ENCODE measurements around the gene MEDAG.
A peak's percentile ranks its signal among the peaks of the same experiment; 100 is the strongest.

The MEDAG gene

DNA sequence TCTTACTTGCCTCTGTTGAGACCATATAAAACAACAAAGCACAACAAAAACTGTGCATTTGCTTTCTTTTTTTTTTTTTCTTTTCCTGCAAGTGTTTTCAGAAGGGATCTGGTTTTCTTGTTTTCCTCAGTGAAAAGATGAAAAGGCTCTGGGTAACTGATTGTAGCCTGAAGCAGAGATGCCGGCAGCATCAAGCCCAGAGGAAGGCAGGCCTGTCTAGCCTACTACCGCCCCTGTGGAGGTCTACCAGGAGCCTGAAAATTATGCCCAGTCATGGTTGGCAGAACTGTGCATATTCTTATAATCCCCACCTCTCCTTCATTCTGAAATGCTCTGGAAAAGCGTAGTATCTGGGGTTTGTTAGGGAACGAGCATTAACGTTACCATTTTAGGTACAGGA is 32.6 kb upstream of the MEDAG start:
- no peak for DNase-seq

DNA sequence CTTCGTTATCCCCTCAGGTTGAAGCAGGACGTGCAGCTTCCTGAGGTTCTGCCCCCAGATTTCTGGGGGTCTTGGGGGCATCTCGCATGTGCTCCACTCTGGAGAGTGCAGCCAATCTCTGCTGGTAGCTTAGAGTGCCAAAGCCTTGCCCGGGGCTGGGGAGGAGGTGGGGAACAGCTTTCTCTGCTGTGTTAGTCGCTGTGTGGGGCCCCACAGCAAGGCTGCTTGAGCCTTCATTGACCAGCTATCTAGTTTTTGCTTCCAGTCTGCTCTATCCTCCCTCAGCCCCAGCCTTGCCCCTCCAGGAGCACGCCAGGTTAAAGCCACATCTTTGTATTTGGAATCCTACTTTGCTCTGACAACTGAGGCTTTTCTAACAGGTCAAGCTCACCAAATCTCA is 32.0 kb upstream of the MEDAG start:
- no peak for DNase-seq

DNA sequence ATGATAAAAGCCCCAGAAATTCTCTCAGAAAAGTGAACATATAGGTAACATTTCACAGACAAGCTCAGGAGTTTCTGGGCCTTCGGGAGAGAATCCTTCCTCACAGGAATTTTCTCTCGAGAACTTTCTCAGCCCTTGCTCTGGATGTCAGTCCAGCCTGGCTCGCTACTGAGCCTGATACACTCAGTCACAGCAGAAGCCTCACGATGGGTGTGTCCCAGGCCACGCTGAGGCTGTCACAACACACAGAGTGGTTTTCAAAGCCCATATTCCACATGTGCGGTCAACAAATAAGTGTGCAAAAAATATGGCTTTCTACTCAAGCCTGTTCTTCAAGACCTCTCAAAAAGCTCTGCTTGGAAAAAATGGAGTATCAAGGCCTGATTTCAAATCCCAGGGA is 31.5 kb upstream of the MEDAG start:
- no peak for DNase-seq

DNA sequence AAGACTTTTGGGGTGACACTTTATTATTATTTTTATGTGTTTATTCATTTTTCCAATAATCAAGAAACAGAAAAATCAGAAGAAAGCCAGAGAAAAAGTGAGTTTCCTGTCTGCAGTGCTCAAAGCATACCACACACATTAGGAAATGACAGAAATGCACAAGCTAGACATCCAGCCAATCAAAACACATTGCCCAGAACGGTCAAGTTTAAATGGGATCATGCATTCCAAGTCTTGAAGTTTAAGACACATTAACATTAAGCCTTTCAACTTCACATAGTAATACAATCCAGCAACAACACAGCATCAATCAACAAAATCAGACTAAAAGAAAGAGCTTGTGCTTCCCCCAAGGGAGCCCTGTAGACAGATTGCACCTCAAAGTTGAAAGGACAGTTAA is 28.7 kb upstream of the MEDAG start:
- DNase-seq = no peak

DNA sequence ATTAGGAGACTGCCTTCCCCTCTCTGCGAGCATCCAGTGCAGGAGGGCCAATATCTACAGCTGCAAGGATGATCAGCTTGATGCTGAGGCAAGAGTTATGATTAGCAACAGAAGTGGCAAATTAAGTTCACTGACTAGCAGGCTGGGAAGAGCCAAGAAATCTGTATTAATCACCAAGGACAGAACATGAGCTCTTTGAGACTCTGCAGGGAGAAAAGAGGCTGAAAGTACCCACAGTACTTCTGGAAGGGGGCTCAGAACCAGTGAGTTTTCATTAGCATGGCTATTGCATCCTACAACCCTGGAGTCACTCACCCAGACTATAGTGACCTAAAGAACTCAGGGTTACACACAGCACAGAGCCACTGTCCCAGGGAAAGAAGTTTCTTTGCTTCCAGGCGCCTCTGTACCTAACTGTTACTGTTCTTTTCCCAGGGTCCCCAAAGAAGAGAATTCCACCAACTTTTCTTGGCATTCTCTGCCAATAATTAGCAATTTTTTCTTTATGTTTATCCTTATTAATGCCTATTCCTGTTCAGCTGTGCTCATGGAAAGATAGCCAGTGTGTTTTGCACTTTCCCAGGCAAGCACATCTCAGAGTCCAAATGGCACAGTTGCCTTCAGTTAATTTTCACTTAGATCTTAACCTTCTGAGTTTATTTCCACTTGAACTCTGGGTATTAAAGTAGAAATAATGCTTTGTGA is 25.8 kb upstream of the MEDAG start:
- no peak for DNase-seq

DNA sequence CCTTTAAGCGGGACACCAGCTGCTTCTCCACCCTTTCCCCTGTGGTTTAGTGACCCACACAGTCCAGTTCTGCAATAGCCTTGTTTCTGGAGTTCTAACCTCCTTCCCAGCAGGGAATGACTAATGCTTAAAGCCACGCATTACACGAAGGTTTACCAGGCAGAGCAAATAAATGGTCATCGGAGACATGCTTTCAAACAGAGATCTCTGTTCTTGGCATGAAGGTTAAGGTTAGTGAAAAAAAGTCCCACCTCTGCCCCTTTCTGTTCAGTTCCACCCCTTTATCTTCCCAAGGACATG is 25.3 kb upstream of the MEDAG start:
- no peak for DNase-seq

DNA sequence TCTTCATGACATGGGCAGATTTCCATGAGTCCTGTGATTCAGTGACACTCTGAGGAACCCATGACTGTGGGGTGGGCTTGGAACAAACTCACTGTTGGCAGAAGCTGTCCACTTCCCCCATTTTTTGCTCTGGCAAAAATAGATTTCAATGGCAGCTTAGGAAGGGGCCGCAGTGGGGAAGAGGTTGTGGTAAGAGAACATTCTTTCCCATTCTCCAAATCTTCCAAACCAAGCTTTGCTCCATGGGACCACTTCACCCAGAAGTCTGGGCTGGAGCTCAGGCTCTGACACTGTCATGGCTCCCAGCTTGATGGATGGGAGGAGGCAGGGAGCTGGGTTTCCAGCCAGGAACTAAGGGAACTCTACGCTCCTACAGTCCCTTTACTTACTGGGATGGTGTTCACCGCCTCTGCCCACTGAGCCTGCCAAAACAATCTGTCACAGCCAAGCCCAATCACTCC is 24.9 kb upstream of the MEDAG start:
- DNase-seq = no peak

DNA sequence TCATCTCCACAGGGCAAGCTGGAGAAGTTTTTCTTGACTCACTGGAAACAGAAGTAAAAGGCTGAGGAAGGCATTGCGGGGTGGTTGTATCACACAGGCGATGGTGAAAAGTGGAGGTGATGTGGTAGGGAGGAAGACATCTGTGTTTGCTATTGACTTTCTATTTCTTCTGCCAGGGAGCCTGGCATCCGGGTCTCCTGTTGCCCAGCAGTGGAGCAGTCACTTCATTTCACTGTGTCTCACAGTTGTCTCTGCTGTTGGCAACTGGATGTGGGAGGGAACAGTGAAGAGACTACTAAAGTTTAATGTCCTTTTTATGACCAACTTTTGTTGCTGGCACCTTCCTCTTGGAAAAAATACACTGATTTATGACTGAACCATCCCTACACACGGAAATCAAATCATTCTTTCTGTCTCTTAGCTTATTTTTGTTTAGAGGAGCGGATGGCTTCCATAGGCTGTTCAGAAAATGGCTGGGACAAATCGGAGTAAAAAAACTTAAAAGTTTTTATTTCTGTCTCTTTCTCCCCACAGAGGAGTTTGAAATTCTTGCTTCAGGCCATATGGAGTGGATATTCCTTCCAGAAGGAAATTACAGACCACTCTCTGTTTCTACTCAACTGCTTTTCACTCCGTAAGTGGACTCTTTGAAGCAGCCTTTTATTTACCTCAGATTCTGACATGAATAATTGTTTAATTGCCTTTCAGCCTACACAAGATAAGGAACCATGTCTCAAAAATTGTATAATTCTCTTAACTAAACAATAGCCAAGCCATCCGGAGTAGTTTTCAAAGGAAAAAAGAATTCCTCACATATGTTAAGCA is 23.8 kb upstream of the MEDAG start:
- no peak for DNase-seq

DNA sequence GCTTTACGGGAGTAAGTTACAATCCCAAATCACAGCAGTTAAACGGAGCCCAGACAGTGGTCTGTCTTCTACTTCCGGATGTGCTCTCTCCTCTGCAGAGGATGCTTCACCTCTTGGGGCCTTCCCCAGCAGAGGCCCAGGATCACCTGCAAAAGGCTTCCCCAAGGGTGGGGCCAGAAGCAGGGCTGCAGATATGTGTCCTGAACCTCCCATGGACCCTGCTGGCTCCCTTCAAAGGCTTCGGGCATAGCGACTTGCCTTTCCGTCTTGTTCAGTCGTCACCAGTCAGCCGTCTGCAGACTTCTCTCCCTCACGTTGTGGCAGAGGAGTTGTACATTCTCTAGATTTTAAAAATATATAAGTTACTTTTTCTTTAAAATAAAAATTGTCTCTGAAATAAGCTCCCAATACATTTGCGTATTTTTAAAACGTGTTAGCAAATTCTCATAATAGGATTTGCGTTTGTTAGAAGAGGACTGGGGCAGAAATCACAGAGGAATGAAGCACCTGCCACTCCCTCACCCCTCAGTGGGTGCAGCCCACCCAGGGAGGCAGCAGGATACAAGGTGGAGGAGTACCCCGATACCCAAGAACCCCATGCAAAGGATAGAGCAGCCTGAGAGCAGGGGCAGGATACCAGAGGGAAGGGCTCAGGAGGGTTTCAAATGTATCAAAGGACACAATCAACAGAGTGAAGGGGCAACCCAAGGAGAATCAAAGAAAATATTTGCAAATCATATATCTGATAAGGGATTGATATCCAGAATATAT is 22.9 kb upstream of the MEDAG start:
- no peak for DNase-seq

DNA sequence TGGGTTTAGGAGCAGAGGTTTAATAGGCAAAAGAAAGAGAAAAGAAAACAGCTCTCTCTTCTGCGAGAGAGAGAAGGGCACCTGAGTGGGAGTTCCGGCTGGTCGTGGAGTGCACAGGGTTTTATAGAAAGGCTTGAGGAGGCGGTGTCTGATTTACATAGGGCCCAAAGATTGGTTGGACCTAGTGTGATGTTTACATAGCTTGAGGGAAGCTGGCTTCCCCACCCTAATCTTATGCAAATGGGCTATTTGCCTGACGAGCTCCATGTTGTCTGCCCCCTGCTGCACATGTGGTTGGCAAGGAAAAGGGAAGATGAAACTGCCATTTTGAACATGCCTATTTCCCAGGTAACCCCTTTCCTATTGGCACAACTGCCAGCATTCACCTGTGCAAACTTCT is 21.5 kb upstream of the MEDAG start:
- no peak for DNase-seq

DNA sequence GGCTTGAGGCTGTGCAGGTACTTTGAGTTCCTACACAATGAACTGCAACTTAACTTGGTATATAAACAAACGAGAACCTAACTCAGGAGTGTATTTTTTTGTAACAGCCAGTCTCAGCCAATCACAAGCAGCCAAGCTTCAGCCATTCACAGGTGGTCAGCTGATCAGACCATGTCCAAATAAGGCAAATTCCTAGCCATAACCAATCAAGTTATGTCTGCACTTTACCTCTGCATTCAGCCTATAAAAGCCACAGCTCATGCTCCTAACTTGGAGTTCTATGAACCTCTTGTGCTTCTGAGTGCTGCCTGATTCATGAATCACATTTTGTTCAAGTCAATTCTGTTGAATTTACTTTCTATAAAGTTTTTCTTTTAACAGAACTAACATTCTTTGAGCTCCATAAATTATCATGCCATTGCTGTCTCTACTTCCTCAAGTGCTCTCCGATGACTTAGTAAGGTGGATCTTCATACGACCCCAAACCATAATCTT is 16.8 kb upstream of the MEDAG start:
- DNase-seq = no peak

DNA sequence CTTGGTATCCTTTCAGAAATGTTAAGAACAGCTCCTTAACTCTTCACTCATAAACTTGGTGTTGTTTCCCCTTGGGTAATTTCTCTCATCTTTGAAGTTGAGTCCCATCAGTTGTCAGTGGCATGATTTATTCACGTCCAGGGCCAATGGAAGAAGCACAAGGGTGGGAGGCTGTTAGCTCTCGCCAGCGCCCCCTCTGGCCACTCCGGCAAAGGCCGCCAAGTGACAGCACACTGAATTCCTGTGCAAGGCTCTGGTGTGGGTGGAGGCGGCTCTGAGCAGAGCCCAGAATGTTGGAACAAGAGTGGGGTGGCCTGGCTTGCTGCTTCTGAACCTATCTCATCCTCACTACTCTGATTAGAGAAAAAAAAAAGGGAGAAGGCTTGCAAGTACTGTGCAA is 13.1 kb upstream of the MEDAG start:
- DNase-seq = peak; percentile 50 to 53

DNA sequence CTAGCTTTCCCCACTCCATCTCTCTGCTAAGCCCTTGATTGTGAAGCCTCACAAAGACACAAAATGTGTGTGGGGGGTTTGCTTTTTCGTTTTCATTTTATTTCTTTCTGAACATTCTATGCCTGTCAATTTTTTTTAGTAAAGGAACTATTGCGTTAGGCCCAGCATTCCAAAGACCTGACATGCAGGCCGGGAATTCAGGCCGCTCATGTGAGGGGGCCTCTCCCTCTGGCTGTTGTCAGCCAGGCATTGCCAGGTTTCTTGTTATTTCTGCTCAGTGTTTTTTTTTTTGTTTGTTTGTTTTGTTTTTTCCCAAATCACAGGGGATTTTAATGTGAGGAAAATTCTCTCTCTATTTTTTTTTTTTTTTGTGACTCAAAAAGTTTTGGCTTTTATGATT is 10.3 kb upstream of the MEDAG start:
- DNase-seq = no peak

DNA sequence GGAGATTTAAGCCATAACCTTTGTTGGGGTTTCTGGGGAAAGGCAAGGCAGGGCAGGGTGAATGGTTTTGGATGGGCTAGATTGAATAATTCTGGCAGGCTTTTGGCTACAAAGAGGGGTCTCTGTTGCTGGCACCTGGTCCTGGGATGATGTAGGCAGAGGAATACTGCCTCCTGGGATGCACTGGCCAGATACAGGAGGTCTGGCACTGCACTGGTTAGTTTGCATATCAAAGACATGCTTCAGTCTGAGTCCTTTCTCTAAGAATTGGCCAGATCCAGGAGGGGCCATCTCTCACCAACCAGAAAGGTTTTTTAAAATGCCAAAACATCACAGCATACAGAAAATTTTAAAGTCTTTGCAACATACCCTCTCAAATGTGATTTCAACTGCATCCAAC is 8.0 kb upstream of the MEDAG start:
- no peak for DNase-seq

DNA sequence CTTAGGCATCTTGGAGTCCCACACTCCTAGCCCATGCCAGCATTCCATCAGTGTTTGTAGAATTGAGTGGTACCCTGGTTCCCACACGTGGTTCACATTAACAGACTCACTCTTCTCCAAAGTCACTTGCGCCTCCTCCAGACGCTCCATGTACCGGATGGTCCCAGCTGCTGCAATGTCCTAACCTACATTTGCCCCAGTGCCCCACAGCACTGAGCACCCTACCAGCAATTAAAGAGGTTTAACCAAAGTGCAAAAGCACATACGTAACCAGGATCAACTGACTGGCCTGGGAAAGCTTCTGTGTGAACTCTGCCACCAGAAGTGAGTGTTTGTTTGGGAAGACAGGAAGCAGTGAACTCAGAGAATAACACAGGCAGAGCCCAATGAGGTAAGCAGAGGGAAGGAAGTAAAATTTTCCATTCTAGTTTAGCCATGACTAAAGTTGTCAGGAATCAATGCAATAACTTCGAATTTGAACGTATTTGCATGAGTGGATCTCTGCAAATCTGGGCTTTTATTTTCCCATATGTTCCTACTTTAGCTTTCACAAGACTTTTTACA is 7.3 kb upstream of the MEDAG start:
- peak; percentile 25 to 26 for DNase-seq

DNA sequence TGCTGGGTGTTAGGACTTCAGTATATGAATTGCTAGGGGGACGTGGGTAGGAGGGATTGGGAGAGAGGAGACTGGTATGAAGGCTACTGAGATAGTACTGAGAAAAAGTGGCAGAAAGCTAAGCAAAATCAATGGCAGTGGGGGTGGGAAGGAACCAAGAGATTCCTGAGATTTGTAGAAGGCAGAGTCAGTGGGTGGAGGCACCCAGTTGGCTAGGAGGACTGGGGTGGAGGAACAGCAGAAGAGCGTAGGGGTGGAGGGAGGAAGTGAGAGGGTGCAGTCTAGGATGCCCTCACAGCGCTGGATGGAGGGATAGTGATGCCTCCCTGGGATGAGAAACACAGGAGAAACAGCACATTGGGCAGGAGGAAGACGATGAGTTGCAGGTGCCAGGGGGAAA is 5.6 kb upstream of the MEDAG start:
- DNase-seq = no peak

DNA sequence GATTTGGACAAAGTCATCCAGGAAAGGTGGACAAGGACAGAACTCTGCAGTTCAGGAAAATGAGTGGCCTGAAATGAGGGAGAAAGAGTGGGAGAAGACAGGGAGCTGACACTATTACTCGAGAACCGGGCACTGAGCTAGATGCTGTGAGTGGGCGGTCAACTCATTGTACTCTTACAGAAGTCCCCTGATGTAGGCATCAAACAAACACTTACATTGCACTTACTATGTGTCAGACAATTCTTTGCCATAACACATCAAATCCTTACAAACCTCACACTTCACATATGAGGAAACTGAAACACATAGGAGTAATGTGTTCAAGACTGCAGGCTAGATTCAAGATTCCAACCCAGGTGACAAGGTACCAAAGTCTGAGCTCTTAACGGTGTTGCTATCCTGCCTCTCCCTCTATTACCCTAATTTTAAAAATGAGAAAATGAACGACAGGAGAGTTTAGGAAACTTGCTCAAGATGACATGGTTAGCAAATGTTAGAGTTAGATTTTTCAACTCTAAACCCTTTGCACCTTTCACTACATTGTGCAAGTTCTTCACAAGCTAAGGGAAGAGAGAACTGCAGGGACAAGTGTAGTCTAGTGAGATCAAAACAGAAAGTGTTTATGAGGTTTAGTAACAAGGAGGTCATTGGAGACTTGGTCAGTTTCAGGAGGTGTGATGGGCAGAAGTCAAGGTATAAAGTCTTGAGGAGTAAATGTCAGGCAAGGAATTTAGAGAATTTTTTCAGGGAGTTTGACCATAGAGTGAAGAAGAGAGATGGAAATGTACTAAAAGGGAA is 4.9 kb upstream of the MEDAG start:
- no peak for DNase-seq

DNA sequence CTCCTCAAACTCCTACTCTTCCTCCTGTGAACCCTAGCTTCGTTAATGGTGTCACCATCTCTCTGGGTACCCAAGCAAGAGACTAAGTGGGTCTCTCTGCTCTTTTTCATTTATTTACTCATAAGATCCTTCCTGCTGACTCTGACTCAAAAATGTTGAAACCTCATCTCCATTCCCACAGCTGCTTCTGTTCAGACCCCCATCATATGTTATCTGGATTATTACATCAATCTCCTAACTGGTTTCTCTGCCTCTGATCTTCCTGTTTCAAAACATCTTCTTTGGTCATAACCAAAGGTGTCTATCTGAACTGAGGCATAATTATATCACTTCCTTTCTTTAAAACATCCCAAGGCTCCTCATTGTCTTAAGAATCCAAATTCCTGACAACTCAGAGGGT is 2.0 kb upstream of the MEDAG start:
- no peak for DNase-seq

DNA sequence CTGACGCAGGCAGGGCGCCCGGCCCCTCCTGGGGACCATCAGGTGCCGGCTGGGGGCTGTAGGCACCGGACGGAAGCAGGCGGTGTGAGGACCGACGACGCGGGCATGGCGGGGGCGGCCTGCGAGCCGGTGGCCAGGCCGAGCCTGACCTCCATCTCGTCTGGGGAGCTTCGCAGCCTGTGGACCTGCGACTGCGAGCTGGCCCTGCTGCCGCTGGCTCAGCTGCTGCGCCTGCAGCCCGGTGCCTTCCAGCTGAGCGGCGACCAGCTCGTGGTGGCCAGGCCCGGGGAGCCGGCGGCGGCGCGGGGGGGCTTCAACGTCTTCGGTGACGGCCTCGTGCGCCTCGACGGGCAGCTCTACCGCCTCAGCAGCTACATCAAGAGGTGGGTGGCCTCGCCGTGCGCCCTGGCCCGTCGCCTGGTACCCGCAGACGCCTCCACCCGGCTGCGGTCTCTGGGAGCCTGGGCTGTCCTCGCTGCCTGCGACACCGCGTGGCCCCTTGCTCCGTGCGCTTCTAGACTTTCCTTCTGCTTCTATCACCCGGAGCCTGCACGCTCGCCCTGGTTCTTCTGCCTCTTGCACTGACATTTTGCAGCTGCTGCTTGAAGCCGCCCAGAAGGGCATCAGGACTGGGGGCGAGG is 460 bp downstream of the MEDAG start:
- peak in 1 of 2 experiments; percentile 31 for DNase-seq

DNA sequence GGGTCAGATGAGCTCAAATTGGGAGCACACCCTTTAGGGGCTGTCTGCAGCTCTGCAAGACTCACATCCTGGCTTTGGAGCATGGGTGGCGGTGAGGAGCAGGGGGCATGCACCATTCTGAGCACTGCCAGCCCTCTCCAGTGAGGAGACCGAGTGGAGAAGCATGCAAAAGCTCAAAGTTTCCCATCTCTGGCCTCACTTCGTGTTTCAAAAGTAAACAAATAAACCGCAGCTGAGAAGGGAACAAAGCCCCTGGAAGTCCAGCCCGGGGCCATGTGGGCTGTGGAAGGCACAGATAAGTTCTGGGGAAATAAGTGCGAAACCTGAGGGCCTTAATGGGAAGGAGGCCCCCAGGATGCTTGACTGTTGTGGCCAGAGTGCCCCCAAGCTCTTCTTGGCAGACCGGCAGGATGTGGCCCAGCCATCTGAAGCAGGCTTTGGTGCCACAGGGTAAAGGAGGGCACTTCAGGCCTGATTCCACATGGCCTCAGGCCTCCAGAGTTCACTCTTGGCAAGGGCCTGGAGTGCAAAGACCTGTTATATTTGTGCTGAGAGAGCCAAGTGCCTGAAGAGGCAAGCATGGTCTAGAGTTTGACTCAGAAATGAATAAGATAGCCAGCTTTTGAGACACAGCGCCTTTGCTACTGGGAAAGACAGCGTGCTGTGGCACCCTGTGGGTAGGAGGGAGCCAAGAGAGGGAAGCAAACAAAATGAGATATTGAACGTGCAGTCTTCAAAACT is 1.2 kb downstream of the MEDAG start:
- DNase-seq = no peak

DNA sequence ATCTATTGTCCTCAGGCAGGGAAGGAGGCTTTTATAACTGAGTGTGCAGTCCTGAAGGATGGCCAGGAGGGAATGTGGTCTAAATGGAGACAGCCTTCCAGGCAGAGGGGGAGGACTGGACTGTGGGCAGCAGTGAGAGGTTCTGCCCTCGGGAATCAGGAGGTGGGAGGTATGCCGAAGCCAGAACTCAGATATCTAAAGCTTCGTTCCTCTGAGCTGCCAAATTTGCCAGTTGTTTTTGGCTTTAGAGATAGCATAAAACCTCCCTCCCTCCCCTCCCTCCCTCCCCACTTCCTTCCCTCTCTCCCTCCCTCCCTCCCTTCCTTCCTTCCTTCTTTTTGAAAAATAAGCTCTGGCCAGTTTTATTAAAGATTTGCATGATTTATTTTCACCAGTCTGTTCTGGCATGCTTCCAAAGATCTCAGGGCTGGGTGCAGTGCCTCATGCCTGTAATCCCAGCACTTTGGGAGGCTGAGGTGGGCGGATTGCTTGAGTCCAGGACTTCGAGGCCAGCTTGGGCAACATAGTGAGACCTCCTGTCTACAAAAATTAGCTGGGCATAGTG is 2.4 kb downstream of the MEDAG start:
- no peak for DNase-seq

Measured in activated T-cell treated with anti-CD3 and anti-CD28 coated beads, Interleukin-2, amount 50 U/mL, for 48 hours (primary cell).